HG03442 (cell line): ENCODE measurements around the gene FGF11.
"Not testable (repeated sequence)": the region's sequence is repeated elsewhere in the genome, so short reads cannot be mapped to it uniquely, and the experiment has no call there.

Experiments used
- ATAC-seq: cut with Tn5 transposase; IDR thresholded peaks from one replicate; pipeline ENCODE4 v1.9.1; 2021; ENCODE audit warnings: mild to moderate bottlenecking, moderate library complexity; ENCODE audit not compliant: unreplicated experiment

The FGF11 gene

GRCh38 chr17:7460850-7461660 is 21.7 kb downstream of the FGF11 start:
- no peak for ATAC-seq

GRCh38 chr17:7462474-7463371 is 23.4 kb downstream of the FGF11 start:
- no peak for ATAC-seq

GRCh38 chr17:7463372-7463846 is 24.1 kb downstream of the FGF11 start:
- no peak for ATAC-seq

DNA sequence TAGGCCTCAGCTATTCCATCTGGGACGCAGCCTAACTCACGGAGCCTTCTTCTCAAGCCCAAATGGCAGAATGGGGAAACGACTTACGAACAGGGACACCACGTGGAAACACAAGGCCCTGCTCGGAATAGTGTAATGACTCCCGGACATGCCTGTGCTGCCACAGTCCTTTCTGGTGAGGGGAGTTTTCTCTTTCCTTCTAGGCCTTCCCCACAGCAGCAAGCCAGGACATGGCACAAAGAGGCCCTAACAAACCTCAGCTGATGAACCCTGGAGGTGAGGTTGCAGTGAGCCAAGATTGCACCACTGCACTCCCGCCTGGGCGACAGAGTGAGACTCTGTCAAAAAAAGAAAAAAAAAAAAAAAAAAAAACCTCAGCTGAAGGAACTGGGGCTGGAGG is 24.8 kb downstream of the FGF11 start:
- ATAC-seq = no peak

- no peak for ATAC-seq
These were observed 26.4 kb downstream of the FGF11 start for GRCh38 chr17:7465597-7466275.

DNA sequence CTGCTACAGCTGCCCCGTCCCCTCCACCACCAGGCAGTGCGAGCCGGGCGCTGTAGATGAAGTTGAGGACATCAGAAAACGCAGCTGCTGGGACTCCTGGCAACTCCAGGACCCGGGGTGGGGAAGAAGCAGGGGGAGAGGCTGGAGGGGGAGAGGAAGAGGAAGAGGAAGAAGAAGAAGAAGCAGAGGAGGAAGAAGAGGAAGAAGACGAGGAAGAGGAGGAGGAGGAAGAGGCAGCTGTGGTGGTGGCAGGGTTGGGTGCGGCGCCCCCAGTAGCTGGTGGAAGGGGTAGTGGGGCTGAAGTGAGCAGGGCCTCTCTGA is 27.0 kb downstream of the FGF11 start:
- no peak for ATAC-seq

GRCh38 chr17:7466639-7467341 is 27.5 kb downstream of the FGF11 start:
- ATAC-seq = no peak

DNA sequence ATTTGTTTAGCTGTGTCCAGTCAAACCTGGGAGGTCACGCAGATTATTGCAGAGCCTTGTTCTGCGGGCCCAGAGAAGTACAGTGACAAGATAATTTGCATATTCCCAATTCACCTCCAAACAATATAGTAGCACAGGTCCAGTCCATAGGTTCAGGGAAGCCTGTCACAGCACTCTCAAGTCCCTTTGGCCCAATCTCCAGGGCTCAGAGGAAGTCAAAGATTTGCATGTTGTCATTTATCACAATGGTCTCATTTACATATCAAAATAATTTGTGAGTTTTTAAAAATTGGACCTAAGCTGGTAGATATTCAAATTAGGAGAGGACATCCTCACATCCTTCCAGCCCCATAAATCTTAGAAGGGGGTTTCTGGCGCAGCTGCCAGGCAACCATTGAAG is 28.2 kb downstream of the FGF11 start:
- ATAC-seq = no peak

DNA sequence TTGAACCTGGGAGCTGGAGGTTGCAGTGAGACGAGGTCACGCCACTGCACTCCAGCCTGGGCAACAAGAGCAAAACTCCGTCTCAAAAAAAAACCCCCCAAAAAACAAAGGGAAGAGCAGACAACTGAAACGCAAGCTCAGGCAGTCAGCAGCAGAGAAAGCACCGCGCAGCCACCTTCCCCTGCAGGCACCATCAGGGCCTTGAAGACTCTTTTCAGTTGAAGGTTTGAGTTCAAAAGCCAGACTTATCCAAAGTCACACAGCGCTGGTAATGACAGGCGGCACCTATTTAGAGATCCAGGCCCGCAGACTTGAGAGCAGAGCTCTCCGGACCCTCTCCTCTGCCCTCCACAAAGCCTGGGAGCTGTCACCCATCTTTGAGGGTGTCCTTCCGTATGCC is 29.0 kb downstream of the FGF11 start:
- no peak for ATAC-seq

- ATAC-seq = no peak
These were observed 29.6 kb downstream of the FGF11 start for GRCh38 chr17:7468804-7469389.

DNA sequence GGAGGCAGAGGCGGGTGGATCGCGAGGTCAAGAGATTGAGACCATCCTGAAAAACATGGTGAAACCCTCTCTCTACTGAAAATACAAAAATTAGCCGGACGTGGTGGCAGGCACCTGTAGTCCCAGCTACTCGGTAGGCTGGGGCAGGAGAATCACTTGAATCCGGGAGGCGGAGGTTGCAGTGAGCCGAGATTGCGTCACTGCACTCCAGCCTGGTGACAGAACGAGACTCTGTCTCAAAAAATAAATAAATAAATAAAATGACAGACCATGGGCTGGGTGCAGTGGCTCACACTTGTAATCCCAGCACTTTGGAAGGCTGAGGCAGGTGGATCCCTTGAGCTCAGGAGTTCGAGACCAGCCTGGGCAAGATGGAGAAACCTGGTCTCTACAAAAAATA is 30.5 kb downstream of the FGF11 start:
- ATAC-seq = not testable (repeated sequence)

DNA sequence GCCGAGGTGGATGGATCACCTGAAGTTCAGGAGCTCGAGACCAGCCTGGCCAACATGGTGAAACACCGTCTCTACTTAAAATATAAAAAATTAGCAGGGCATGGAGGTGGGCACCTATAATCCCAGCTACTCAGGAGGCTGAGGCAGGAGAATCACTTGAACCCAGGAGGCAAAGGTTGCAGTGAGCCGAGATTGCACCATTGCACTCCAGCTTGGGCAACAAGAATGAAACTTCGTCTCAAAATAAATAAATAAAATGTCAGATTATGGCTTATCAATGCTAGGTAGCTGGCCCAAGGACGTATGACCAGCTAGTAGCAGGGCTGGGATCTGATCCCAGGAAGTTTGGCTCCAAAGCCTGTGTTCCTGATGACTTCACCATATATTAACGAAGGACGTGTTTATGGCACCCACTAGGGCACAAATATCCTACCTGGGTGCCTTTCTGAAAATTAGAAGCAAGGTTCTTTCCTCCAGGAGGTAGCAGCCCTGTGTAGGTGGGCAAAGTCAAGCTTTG is 31.2 kb downstream of the FGF11 start:
- ATAC-seq = not testable (repeated sequence)

- no peak for ATAC-seq
These were observed 32.4 kb downstream of the FGF11 start for GRCh38 chr17:7471729-7472128.

- not testable (repeated sequence) for ATAC-seq
These were observed 35.5 kb downstream of the FGF11 start for GRCh38 chr17:7474767-7475166.

- ATAC-seq = no peak
These were observed 36.6 kb downstream of the FGF11 start for GRCh38 chr17:7475764-7476422.

GRCh38 chr17:7476494-7476893 is 37.2 kb downstream of the FGF11 start:
- no peak for ATAC-seq

DNA sequence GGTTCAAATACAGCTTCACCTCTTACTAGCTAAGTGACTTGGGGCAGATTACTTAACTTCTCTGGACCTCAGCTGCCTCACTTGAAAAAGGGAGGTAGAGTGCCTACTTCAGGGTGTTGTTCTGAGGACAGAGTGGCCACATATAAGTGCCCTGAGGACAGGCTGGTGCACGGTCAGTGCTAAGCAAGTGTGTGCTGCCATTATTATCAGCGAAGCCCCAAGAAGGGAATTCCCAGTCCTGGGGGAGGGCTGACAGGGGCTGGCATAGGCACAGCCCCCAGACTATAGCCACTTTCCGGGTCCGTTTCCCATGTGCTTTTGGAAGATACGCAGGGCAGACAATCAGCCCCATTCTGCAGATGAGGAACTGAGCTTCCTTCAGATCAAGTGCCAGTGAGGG is 37.6 kb downstream of the FGF11 start:
- no peak for ATAC-seq

- no peak for ATAC-seq
These were observed 38.3 kb downstream of the FGF11 start for GRCh38 chr17:7477392-7478275.
